Skeletal muscle satellite cell (primary cell): ENCODE data around the gene PLA2G4C.

Source experiments
- H3K27me3 ChIP-seq: 2 replicates; pipeline ENCODE4 v1.7.0; 2013; ENCODE audit warnings: low read length; ENCODE audit not compliant: control insufficient read depth, insufficient read depth
- H3K36me3 ChIP-seq: 2 replicates; pipeline ENCODE4 v1.7.0; 2013; ENCODE audit warnings: mild to moderate bottlenecking, control low read depth, low read length; ENCODE audit not compliant: insufficient read depth
- H3K4me1 ChIP-seq: 2 replicates; pipeline ENCODE4 v1.7.0; 2013; ENCODE audit warnings: low read length; ENCODE audit not compliant: control insufficient read depth, insufficient read depth
- H3K4me2 ChIP-seq: 2 replicates; pipeline ENCODE4 v1.7.0; 2013; ENCODE audit warnings: mild to moderate bottlenecking, low read length
- H3K4me3 ChIP-seq: 2 replicates; pipeline ENCODE4 v1.7.0; 2013; ENCODE audit warnings: low read length
- H3K9ac ChIP-seq: 2 replicates; pipeline ENCODE4 v1.7.0; 2013; ENCODE audit warnings: mild to moderate bottlenecking, low read depth, low read length, moderate library complexity
- H3K9me3 ChIP-seq: replicated peaks from 2 replicates; pipeline ENCODE4 v1.7.0; 2013; ENCODE audit warnings: mild to moderate bottlenecking, control low read depth, low read length

The PLA2G4C gene

DNA sequence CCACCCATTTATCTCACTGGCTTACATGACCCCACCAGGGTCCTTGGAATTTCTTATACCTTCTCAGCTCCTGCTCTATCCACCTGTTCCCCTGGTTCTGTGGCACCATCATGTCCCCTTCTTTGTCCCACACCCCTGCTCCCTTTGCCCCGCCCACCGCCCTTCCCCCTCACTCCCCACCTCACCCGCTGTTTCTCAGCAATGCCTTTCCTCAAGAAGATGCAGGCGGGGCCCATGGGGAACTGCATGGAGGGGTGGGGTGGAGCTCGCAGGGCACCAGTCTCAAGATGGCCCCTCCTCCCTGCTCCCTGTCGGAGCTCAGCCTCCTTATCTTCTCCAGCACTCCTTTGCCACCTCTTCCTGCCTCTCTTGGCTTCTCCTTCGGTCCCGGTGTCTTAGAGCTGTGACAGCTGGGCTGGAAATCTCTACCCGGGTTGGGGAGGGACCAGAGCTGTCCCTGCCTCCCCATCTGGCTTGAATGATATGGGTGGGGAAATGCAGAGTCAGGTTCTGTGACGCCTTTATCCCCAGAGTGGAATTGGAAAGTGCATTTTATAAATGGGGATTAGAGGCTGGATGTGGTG lies 66.8 kb downstream of the PLA2G4C start, which contains the start of gene CABP5:
Gene CABP5, minus strand, starts transcription at position 405 of the 584 bp plus-strand sequence. Its CDS starts 157 bp downstream, at position 248.
- H3K36me3 ChIP-seq, result no peaks in the 10 kb centered on the region
- no peak within 1 kb of the TSS for H3K4me3 ChIP-seq

DNA sequence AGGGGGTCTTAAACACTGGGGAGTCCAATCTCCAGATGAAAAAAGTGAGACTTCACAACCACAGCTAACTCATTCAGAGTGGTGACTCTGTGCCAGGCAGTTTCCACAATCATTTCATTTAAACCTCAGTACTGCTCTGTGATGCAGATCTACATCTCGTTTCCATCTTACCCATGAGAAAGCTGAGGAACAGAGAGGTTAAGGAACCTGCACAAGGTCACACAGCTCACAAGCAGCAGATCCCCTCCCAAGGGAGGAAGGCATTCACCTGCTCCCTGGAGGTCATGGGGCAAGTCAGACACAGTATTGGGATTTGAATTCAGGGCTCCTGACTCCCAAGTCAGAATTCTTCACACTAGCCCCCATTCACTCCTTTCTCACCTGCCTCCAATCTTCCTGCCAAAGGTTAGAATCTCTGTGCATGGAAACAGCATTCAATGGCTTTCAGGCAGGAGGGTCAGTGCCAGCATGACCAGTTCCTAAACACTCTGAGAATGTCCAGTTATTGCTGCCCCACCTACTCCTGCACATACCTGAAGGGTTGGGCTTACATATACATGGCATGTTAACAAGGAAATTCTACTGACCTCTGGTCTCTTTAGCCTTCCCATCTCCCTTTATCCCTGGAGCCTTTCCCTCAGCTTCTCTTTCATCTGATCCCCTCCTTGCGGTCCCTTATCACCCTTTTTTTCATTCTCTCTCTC lies 68.6 kb downstream of the PLA2G4C start:
- Histone ChIP-seq H3K4me1 (no peaks in the 10 kb centered on the region), H3K9me3 (no peaks in the 10 kb centered on the region), H3K27me3 (peaks cover 4% of the 10 kb centered on the region), H3K9ac (no peak overlapping the region), H3K36me3 (no peaks in the 10 kb centered on the region), H3K4me3 (no peak overlapping the region), H3K4me2 (no peak overlapping the region)

More for the DNA sequence above, 66.8 kb downstream of the PLA2G4C start, which contains the start of gene CABP5:
- Histone ChIP-seq H3K9me3 (no peaks in the 10 kb centered on the region), H3K4me1 (no peaks in the 10 kb centered on the region), H3K9ac (no peak within 1 kb of the TSS), H3K27me3 (peaks cover 4% of the 10 kb centered on the region), H3K4me2 (no peak within 1 kb of the TSS)

- Histone ChIP-seq H3K36me3 (no peaks in the 10 kb centered on the region), H3K4me3 (no peak overlapping the region), H3K4me1 (no peaks in the 10 kb centered on the region), H3K9me3 (no peaks in the 10 kb centered on the region), H3K9ac (no peak overlapping the region), H3K4me2 (no peak overlapping the region), H3K27me3 (no peaks in the 10 kb centered on the region)
Observed at GRCh38 chr19:48036765-48037164, 73.9 kb downstream of the PLA2G4C start.

GRCh38 chr19:48033604-48034003 lies 77.0 kb downstream of the PLA2G4C start:
- H3K9me3 ChIP-seq, result no peaks in the 10 kb centered on the region
- no peak overlapping the region for H3K4me3 ChIP-seq
- H3K4me2 ChIP-seq, result no peak overlapping the region

GRCh38 chr19:48030073-48030472 lies 80.5 kb downstream of the PLA2G4C start:
- Histone ChIP-seq H3K9me3 (no peaks in the 10 kb centered on the region), H3K9ac (no peak overlapping the region), H3K27me3 (peaks cover 10% of the 10 kb centered on the region), H3K4me3 (no peak overlapping the region), H3K36me3 (no peaks in the 10 kb centered on the region), H3K4me1 (no peaks in the 10 kb centered on the region), H3K4me2 (no peak overlapping the region)

More at GRCh38 chr19:48033604-48034003, 77.0 kb downstream of the PLA2G4C start:
- no peaks in the 10 kb centered on the region for H3K4me1 ChIP-seq
- H3K9ac ChIP-seq, result no peak overlapping the region
- H3K36me3 ChIP-seq, result no peaks in the 10 kb centered on the region
- peaks cover 6% of the 10 kb centered on the region for H3K27me3 ChIP-seq

DNA sequence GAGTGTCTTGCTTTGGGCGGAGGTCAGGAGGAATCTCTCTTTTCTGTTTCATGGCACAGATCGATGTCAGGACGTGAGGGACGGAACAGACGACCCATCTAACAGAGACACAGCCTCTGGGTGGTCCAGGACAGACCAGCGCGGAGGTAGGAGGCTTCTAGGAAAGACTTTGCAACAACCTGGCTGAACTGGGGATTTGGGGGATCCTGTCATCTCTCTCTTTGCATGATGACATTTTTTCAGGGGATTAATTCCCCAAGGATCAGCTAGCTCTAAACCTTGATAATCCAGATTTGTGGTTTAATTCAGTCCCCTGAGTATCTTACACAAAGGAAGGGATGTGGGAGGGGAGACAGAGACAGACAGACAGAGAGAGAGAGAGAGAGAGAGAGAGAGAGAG lies 81.2 kb downstream of the PLA2G4C start:
- H3K9ac ChIP-seq, result no peak overlapping the region
- no peaks in the 10 kb centered on the region for H3K4me1 ChIP-seq
- H3K4me3 ChIP-seq, result no peak overlapping the region
- H3K4me2 ChIP-seq, result no peak overlapping the region
- no peaks in the 10 kb centered on the region for H3K9me3 ChIP-seq
- H3K36me3 ChIP-seq, result no peaks in the 10 kb centered on the region
- peaks cover 13% of the 10 kb centered on the region for H3K27me3 ChIP-seq

- no peak overlapping the region for H3K9ac ChIP-seq
- H3K4me1 ChIP-seq, result no peaks in the 10 kb centered on the region
- no peaks in the 10 kb centered on the region for H3K36me3 ChIP-seq
- peaks cover 27% of the 10 kb centered on the region for H3K27me3 ChIP-seq
- H3K4me2 ChIP-seq, result no peak overlapping the region
- no peak overlapping the region for H3K4me3 ChIP-seq
- no peaks in the 10 kb centered on the region for H3K9me3 ChIP-seq
Observed at GRCh38 chr19:48025480-48025879, 85.1 kb downstream of the PLA2G4C start.

DNA sequence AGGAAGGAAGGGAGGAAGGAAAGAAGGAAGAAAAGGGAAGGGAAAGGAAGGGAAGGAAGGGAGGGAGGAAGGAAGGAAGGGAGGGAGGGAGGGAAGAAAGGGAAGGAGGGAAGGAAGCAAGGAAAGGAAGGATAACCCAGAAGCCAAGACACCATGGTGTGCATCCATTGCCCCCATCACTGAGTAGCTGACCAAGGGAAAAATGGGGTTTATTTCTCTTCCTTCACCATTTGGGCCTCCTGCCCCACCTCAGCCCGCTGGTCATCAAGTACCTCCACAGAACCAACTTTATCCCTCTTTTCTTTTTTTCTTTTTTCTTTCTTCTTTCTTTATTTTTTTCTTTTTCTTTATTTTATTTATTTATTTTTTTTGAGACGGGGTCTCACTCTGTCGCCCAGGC lies 87.1 kb downstream of the PLA2G4C start:
- H3K4me2 ChIP-seq, result no peak overlapping the region
- H3K36me3 ChIP-seq, result no peaks in the 10 kb centered on the region
- no peaks in the 10 kb centered on the region for H3K4me1 ChIP-seq
- no peak overlapping the region for H3K9ac ChIP-seq
- H3K27me3 ChIP-seq, result peaks cover 24% of the 10 kb centered on the region
- no peak overlapping the region for H3K4me3 ChIP-seq
- H3K9me3 ChIP-seq, result no peaks in the 10 kb centered on the region

DNA sequence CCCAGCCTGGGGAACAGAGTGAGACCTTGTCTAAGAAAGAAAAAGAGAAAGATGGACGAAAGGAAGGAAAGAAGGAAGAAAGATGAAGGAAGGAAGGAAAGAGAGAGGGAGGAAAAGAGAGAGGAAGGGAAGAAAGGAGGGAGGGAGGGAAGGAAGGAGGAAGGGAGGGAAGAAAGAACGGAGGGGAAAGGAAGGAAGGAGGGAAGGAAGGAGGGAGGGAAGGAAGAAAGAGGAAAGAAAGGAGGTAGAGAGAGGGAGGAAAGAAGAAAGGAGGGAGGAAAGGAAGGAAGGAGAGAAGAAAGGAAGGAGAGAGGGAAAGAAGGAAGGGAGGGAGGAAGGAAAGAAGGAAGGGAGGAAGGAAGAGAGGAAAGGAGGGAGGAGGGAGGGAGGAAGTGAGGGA lies 87.6 kb downstream of the PLA2G4C start:
- no peak overlapping the region for H3K9ac ChIP-seq
- no peaks in the 10 kb centered on the region for H3K9me3 ChIP-seq
- H3K4me1 ChIP-seq, result no peaks in the 10 kb centered on the region
- peaks cover 28% of the 10 kb centered on the region for H3K27me3 ChIP-seq
- no peaks in the 10 kb centered on the region for H3K36me3 ChIP-seq
- H3K4me3 ChIP-seq, result no peak overlapping the region
- no peak overlapping the region for H3K4me2 ChIP-seq

- no peak overlapping the region for H3K4me3 ChIP-seq
- no peaks in the 10 kb centered on the region for H3K9me3 ChIP-seq
- H3K4me1 ChIP-seq, result no peaks in the 10 kb centered on the region
- no peak overlapping the region for H3K4me2 ChIP-seq
- no peak overlapping the region for H3K9ac ChIP-seq
- H3K36me3 ChIP-seq, result no peaks in the 10 kb centered on the region
- peaks cover 31% of the 10 kb centered on the region for H3K27me3 ChIP-seq
Observed at GRCh38 chr19:48020686-48021085, 89.9 kb downstream of the PLA2G4C start.

DNA sequence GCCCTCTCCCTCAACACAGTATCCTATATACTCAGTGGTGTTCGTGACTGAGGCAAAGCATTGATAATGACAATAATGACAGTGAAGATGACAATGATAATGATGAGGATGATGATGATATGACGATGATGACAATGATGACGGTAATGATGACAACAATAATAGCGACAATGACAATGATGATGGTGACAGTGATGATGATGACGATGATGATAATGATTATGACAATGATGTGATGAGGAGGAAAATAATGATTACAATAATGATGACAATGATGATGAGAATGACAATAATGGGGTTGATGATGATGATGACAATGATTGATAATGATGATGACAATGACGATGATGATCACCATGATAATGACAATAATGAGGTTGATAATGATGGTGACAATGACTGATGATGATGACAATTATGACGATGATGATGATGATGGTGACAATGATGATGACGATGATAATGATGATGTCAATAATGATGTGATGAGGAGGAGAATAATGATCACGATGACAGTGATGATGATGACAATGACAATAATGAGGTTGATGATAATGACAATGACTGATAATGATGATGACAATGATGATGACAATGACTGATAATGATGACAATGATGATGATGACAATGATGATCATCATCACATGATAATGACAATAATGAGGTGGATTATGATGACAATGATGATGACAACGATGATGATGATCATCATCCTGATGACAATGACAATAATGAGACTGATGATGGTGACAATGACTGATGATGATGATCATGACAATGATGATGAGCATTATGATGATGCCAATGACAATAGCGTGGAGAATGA lies 99.5 kb downstream of the PLA2G4C start:
- no peak overlapping the region for H3K9ac ChIP-seq
- no peaks in the 10 kb centered on the region for H3K36me3 ChIP-seq
- H3K4me2 ChIP-seq, result no peak overlapping the region
- peaks cover 5% of the 10 kb centered on the region for H3K27me3 ChIP-seq
- H3K9me3 ChIP-seq, result no peaks in the 10 kb centered on the region
- no peaks in the 10 kb centered on the region for H3K4me1 ChIP-seq
- H3K4me3 ChIP-seq, result no peak overlapping the region
